WI38 (cell line): ENCODE measurements around the gene SKOR1.

Experiments
- H3K4me3 ChIP-seq: 2 replicates; pipeline ENCODE4 v1.5.1; 2011; ENCODE audit warnings: low read depth, mild to moderate bottlenecking, control low read depth, low read length
- CTCF ChIP-seq: IDR thresholded peaks from 2 replicates; pipeline ENCODE4 v1.5.1; 2012; ENCODE audit warnings: low read depth, mild to moderate bottlenecking, control low read depth, low read length

The SKOR1 gene

GRCh38 chr15:67805008-67805665 lies 20.2 kb upstream of the SKOR1 start:
- TF ChIP-seq CTCF = no peak
- no peak overlapping the region for H3K4me3 ChIP-seq

DNA sequence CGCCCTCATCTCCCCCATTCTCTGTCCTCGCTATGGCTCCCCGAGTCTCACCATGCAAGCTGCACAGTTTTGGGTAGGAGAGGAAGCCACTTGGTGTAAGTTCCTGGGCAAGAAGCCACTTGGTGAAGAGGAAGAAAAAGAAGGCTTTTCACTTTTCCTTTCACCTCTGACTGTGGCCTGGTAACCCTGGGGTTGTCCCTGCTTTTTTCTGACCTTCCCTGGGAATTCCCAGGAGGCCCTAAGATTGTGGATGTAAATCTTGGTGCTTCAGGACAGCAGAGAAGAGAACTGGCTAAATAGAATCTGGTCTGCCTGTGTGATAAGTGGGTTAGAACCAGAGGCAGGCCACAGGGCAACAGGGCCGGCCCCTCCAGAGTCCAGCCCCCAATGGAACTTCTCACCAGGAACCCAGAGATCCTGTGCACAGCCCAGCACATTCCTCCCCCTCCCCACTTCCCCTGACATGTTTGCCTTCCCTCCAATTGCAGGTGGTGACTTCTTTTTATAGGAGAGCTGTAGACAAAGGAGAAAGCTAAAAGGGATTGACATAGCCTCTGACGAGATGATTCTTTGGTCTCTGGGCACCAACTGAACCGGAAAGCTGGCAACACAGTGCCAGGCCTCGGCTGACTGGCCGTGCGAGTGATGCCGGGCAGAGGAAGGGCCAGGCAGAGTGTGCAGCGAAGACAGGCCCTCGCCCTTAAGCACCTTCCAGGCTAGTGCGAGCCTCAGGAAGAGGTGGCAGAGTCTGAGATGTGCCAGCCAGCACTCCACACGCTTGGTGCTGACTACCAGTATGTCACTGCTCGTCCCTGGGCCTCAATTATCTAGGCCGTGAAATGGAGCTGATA lies 19.4 kb upstream of the SKOR1 start:
- H3K4me3 ChIP-seq = no peak overlapping the region
- no peak for TF ChIP-seq CTCF

GRCh38 chr15:67806536-67806935 lies 18.8 kb upstream of the SKOR1 start:
- TF ChIP-seq CTCF = no peak

GRCh38 chr15:67807141-67807540 lies 18.2 kb upstream of the SKOR1 start:
- no peak for TF ChIP-seq CTCF
- H3K4me3 ChIP-seq = no peak overlapping the region

More at GRCh38 chr15:67806536-67806935, 18.8 kb upstream of the SKOR1 start:
- H3K4me3 ChIP-seq = no peak overlapping the region

DNA sequence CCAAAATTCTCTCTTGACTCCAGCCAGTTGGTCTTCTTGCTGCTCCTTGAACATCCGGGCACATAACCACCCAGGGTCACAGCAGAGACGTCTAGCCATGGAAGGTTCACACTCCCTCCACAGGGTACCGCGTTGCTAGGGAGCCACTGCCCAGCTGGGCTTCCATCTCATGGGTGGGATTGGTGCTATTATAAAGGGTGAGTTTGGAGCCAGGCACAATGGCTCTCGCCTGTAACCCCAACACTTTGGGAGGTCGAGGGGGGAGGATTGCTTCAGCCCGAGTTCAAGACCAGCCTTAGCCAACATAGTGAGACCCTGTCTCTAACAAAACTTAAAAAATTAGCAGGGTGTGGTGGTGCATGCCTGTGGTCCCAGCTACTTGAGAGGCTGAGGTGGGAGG lies 17.5 kb upstream of the SKOR1 start:
- no peak overlapping the region for H3K4me3 ChIP-seq
- no peak for TF ChIP-seq CTCF

- TF ChIP-seq CTCF = no peak
- no peak overlapping the region for H3K4me3 ChIP-seq
Observed at GRCh38 chr15:67808821-67809220, 16.5 kb upstream of the SKOR1 start.

GRCh38 chr15:67809441-67809840 lies 15.9 kb upstream of the SKOR1 start:
- TF ChIP-seq CTCF = no peak
- no peak overlapping the region for H3K4me3 ChIP-seq
